KOPT-K1 (cell line): Measurements from ENCODE around the gene RABL3.
"Not testable (repeated sequence)": the region's sequence is repeated elsewhere in the genome, so short reads cannot be mapped to it uniquely, and the experiment has no call there.

Experiments used
- H3K27ac ChIP-seq: fragments of 200-600 bp; sonication (generic); 2 replicates; pipeline ENCODE4 v1.5.1; 2016; ENCODE audit warnings: antibody characterized with exemption, mild to moderate bottlenecking, low read depth, low read length; ENCODE audit not compliant: poor library complexity, severe bottlenecking
- H3K36me3 ChIP-seq: fragments of 200-600 bp; sonication (generic); 2 replicates; pipeline ENCODE4 v1.5.1; 2017; ENCODE audit warnings: antibody characterized with exemption, mild to moderate bottlenecking, low read length, moderate library complexity; ENCODE audit not compliant: insufficient read depth
- H3K9me3 ChIP-seq: fragments of 200-600 bp; sonication (generic); 2 replicates; pipeline ENCODE4 v1.5.1; 2017; ENCODE audit warnings: antibody characterized with exemption, low read length, mild to moderate bottlenecking; ENCODE audit not compliant: insufficient read depth, poor library complexity, severe bottlenecking

The RABL3 gene

GRCh38 chr3:120652896-120653545 lies 89.3 kb downstream of the RABL3 start:
- Histone ChIP-seq H3K27ac (no peak overlapping the region), H3K36me3 (no peaks in the 10 kb centered on the region), H3K9me3 (peaks cover 3% of the 10 kb centered on the region)

- Histone ChIP-seq H3K9me3 (peaks cover 3% of the 10 kb centered on the region), H3K27ac (no peak overlapping the region), H3K36me3 (no peaks in the 10 kb centered on the region)
Measured at GRCh38 chr3:120652281-120652680, 90.0 kb downstream of the RABL3 start.

GRCh38 chr3:120650311-120650710 lies 92.0 kb downstream of the RABL3 start:
- peaks cover 3% of the 10 kb centered on the region for H3K9me3 ChIP-seq
- H3K27ac ChIP-seq, result no peak overlapping the region
- no peaks in the 10 kb centered on the region for H3K36me3 ChIP-seq

- no peak overlapping the region for H3K27ac ChIP-seq
- H3K36me3 ChIP-seq, result no peaks in the 10 kb centered on the region
- H3K9me3 ChIP-seq, result peaks cover 3% of the 10 kb centered on the region
Measured at GRCh38 chr3:120649830-120650233, 92.5 kb downstream of the RABL3 start.

- Histone ChIP-seq H3K36me3 (no peaks in the 10 kb centered on the region), H3K27ac (no peak overlapping the region), H3K9me3 (peaks cover 3% of the 10 kb centered on the region)
Measured at GRCh38 chr3:120648290-120648689, 94.0 kb downstream of the RABL3 start.

GRCh38 chr3:120646771-120647432 lies 95.4 kb downstream of the RABL3 start:
- H3K27ac ChIP-seq, result no peak overlapping the region

GRCh38 chr3:120645083-120645845 lies 97.1 kb downstream of the RABL3 start:
- H3K9me3 ChIP-seq, result peaks cover 8% of the 10 kb centered on the region
- H3K27ac ChIP-seq, result no peak overlapping the region
- no peaks in the 10 kb centered on the region for H3K36me3 ChIP-seq

More at GRCh38 chr3:120646771-120647432, 95.4 kb downstream of the RABL3 start:
- no peaks in the 10 kb centered on the region for H3K36me3 ChIP-seq
- peaks cover 3% of the 10 kb centered on the region for H3K9me3 ChIP-seq

- Histone ChIP-seq H3K9me3 (peaks cover 11% of the 10 kb centered on the region), H3K27ac (no peak overlapping the region), H3K36me3 (no peaks in the 10 kb centered on the region)
Measured at GRCh38 chr3:120642368-120642948, 99.9 kb downstream of the RABL3 start.

GRCh38 chr3:120641696-120642246 lies 100.5 kb downstream of the RABL3 start:
- Histone ChIP-seq H3K9me3 (peaks cover 11% of the 10 kb centered on the region), H3K36me3 (no peaks in the 10 kb centered on the region), H3K27ac (no peak overlapping the region)

GRCh38 chr3:120640231-120640630 lies 102.1 kb downstream of the RABL3 start:
- Histone ChIP-seq H3K9me3 (peaks cover 11% of the 10 kb centered on the region), H3K27ac (no peak overlapping the region), H3K36me3 (no peaks in the 10 kb centered on the region)

- H3K27ac ChIP-seq, H3K36me3 ChIP-seq: not testable (repeated sequence)
- H3K9me3 ChIP-seq, result peaks cover 11% of the 10 kb centered on the region
Measured at GRCh38 chr3:120638820-120639219, 103.5 kb downstream of the RABL3 start.

GRCh38 chr3:120637851-120638559 lies 104.3 kb downstream of the RABL3 start:
- Histone ChIP-seq H3K27ac (no peak overlapping the region), H3K36me3 (no peaks in the 10 kb centered on the region), H3K9me3 (peaks cover 11% of the 10 kb centered on the region)

- Histone ChIP-seq H3K27ac (no peak overlapping the region), H3K36me3 (no peaks in the 10 kb centered on the region), H3K9me3 (peaks cover 11% of the 10 kb centered on the region)
Measured at GRCh38 chr3:120636795-120637401, 105.4 kb downstream of the RABL3 start.
